SK-N-SH (cell line): ENCODE results near the gene PSMB11. TPM values are rescaled to one million over a fixed set of nuclear protein-coding genes. Genes with fewer than 3 reads are reported as not detected.

Experiments used
- CTCF ChIA-PET: fragments of 300-600, 350-600 bp; formaldehyde crosslinking; extraction: SDS; loops from one replicate; lab custom pipeline; 2021; lab: Yijun Ruan, JAX
- POLR2A ChIA-PET: fragments of 350-600 bp; sonication (Branson Sonifier 250); formaldehyde crosslinking; extraction: SDS; loops from one replicate; lab custom pipeline; 2020; ENCODE audit warnings: antibody characterized with exemption, inconsistent platforms; lab: Yijun Ruan, JAX
- DNase-seq: peaks from one replicate; pipeline ENCODE4 v3.0.0; 2012
- H2AFZ ChIP-seq: fragments of 200-600 bp; sonication (generic); 2 replicates; pipeline ENCODE4 v1.8.1; 2016; ENCODE audit warnings: antibody characterized with exemption, mild to moderate bottlenecking, low read depth
- H3F3A ChIP-seq: fragments of 200-600 bp; sonication (generic); replicated peaks from 2 replicates; pipeline ENCODE3; 2016; ENCODE audit warnings: antibody characterized with exemption, mild to moderate bottlenecking; ENCODE audit not compliant: insufficient read depth
- H3K27ac ChIP-seq, 2 experiments: fragments of 200-500 bp in 1 of 2; fragments of 200-600 bp in 1 of 2; sonication (Bioruptor generic) in 1 of 2; sonication (generic), shearing (Covaris generic) in 1 of 2; 2 replicates each; pipeline versions ENCODE4 v1.5.1 to v1.6.1; 2014 to 2016; ENCODE audit warnings: low read depth in 2 of 2, inconsistent platforms in 1 of 2, low read length in 1 of 2, mild to moderate bottlenecking in 1 of 2, mixed read lengths in 1 of 2
- H3K27me3 ChIP-seq: fragments of 200-600 bp; sonication (generic), shearing (Covaris generic); 2 replicates; pipeline ENCODE4 v1.6.1; 2016; ENCODE audit warnings: mixed run types; ENCODE audit not compliant: insufficient read depth
- H3K36me3 ChIP-seq, 2 experiments: fragments of 200-500 bp in 1 of 2; fragments of 200-600 bp in 1 of 2; sonication (Bioruptor generic) in 1 of 2; sonication (generic) in 1 of 2; replicated peaks in 1 of 2; 2 replicates each; pipeline versions ENCODE3 to v1.5.1; 2014 to 2016; ENCODE audit warnings: low read length in 1 of 2, mild to moderate bottlenecking in 1 of 2; ENCODE audit not compliant: insufficient read depth in 2 of 2, control insufficient read depth in 1 of 2
- H3K4me1 ChIP-seq, 2 experiments: fragments of 200-500 bp in 1 of 2; fragments of 200-600 bp in 1 of 2; sonication (Bioruptor generic) in 1 of 2; sonication (generic), shearing (Covaris generic) in 1 of 2; 2 replicates each; pipeline versions ENCODE4 v1.5.1 to v1.6.1; 2014 to 2016; ENCODE audit warnings: low read depth in 1 of 2, low read length in 1 of 2, mixed run types in 1 of 2; ENCODE audit not compliant: insufficient read depth in 2 of 2, control insufficient read depth in 1 of 2
- H3K4me2 ChIP-seq: fragments of 200-600 bp; sonication (generic), shearing (Covaris generic); 2 replicates; pipeline ENCODE4 v1.6.1; 2017; ENCODE audit warnings: mixed run types
- H3K4me3 ChIP-seq, 2 experiments: fragments of 200-500 bp in 1 of 2; fragments of 200-600 bp in 1 of 2; sonication (Bioruptor generic) in 1 of 2; sonication (generic), shearing (Covaris generic) in 1 of 2; 2 replicates each; pipeline versions ENCODE4 v1.5.1 to v1.8.1; 2014 to 2016; ENCODE audit warnings: low read depth in 2 of 2, inconsistent platforms in 1 of 2, low read length in 1 of 2, mild to moderate bottlenecking in 1 of 2, mixed read lengths in 1 of 2, moderate library complexity in 1 of 2
- H3K79me2 ChIP-seq: fragments of 200-600 bp; sonication (generic); 2 replicates; pipeline ENCODE4 v1.8.1; 2017; ENCODE audit warnings: mild to moderate bottlenecking; ENCODE audit not compliant: insufficient read depth
- H3K9ac ChIP-seq: fragments of 200-600 bp; sonication (generic); 2 replicates; pipeline ENCODE4 v1.6.1; 2017; ENCODE audit warnings: mixed run types
- H3K9me2 ChIP-seq: fragments of 200-600 bp; sonication (generic); 2 replicates; pipeline ENCODE4 v1.6.1; 2017; ENCODE audit warnings: mixed run types
- H3K9me3 ChIP-seq: fragments of 200-600 bp; sonication (generic); 2 replicates; pipeline ENCODE4 v1.6.1; 2017; ENCODE audit warnings: mixed run types, mild to moderate bottlenecking, moderate library complexity
- H4K20me1 ChIP-seq: fragments of 200-600 bp; sonication (generic); 2 replicates; pipeline ENCODE4 v1.6.1; 2017; ENCODE audit warnings: mild to moderate bottlenecking, mixed run types; ENCODE audit not compliant: insufficient read depth
- CHD2 ChIP-seq: fragments of 150-350 bp; IDR thresholded peaks from 2 replicates; pipeline ENCODE4 v1.6.1; 2018; ENCODE audit warnings: low read length; ENCODE audit not compliant: partially characterized antibody
- CTCF ChIP-seq: fragments of 200-600 bp; sonication (generic); IDR thresholded peaks from 2 replicates; pipeline ENCODE4 v1.6.1; 2017; ENCODE audit warnings: antibody characterized with exemption, mild to moderate bottlenecking, moderate library complexity
- ELF1 ChIP-seq: IDR thresholded peaks from 2 replicates; pipeline ENCODE4 v1.4.0; 2012
- EZH2phosphoT487 ChIP-seq: fragments of 200-600 bp; sonication (generic); IDR thresholded peaks from 2 replicates; pipeline ENCODE4 v1.6.1; 2017; ENCODE audit warnings: low read depth, mixed run types, mild to moderate bottlenecking, antibody characterized with exemption, moderate library complexity, borderline replicate concordance
- FOXM1 ChIP-seq: IDR thresholded peaks from 2 replicates; pipeline ENCODE4 v1.4.0; 2012; ENCODE audit warnings: low read depth, mild to moderate bottlenecking
- GATA2 ChIP-seq: sonication (generic); formaldehyde crosslinking; IDR thresholded peaks from 2 replicates; pipeline ENCODE4 v1.5.0; 2020; ENCODE audit warnings: mild to moderate bottlenecking, missing genetic modification reagents
- IRF3 ChIP-seq: fragments of 150-350 bp; IDR thresholded peaks from 2 replicates; pipeline ENCODE4 v1.6.1; 2016; ENCODE audit warnings: mild to moderate bottlenecking, low read depth, low read length
- JUND ChIP-seq: IDR thresholded peaks from 2 replicates; pipeline ENCODE4 v1.4.0; 2012
- MAX ChIP-seq: IDR thresholded peaks from 2 replicates; pipeline ENCODE4 v1.4.0; 2012; ENCODE audit warnings: low read depth
- NRF1 ChIP-seq: IDR thresholded peaks from 2 replicates; pipeline ENCODE4 v1.6.1; 2012; ENCODE audit warnings: low read depth, mild to moderate bottlenecking, low read length
- POLR2AphosphoS5 ChIP-seq: IDR thresholded peaks from 2 replicates; pipeline ENCODE4 v1.6.1; 2012; ENCODE audit warnings: low read depth, low read length
- RAD21 ChIP-seq: IDR thresholded peaks from 2 replicates; pipeline ENCODE4 v1.6.1; 2012; ENCODE audit warnings: mild to moderate bottlenecking, low read length
- REST ChIP-seq: IDR thresholded peaks from 2 replicates; pipeline ENCODE4 v1.6.1; 2012; ENCODE audit warnings: mild to moderate bottlenecking, low read depth, low read length, moderate library complexity
- RXRA ChIP-seq: IDR thresholded peaks from 2 replicates; pipeline ENCODE4 v1.4.0; 2012; ENCODE audit warnings: low read depth, mild to moderate bottlenecking, borderline replicate concordance
- SIN3A ChIP-seq: IDR thresholded peaks from 2 replicates; pipeline ENCODE4 v1.6.1; 2012; ENCODE audit warnings: low read depth, mild to moderate bottlenecking, low read length, moderate library complexity, borderline replicate concordance
- SMC3 ChIP-seq: IDR thresholded peaks from 2 replicates; pipeline ENCODE4 v1.6.1; 2012; ENCODE audit warnings: low read depth, low read length, improper control_type of control experiment
- TAF1 ChIP-seq: IDR thresholded peaks from 2 replicates; pipeline ENCODE4 v1.6.1; 2012; ENCODE audit warnings: low read depth, mild to moderate bottlenecking, low read length, moderate library complexity, borderline replicate concordance
- TCF12 ChIP-seq: IDR thresholded peaks from 2 replicates; pipeline ENCODE4 v1.4.0; 2012
- YY1 ChIP-seq: IDR thresholded peaks from 2 replicates; pipeline ENCODE4 v1.4.0; 2012; ENCODE audit warnings: low read depth, mild to moderate bottlenecking
- ZBTB33 ChIP-seq: IDR thresholded peaks from 2 replicates; pipeline ENCODE4 v1.4.0; 2012; ENCODE audit warnings: low read depth, borderline replicate concordance
- WGBS: methylation state at CpG from one replicate; pipeline ENCODE4 v1.1.6; 2017; ENCODE audit warnings: low lambda C conversion rate; 5-methylcytosine and 5-hydroxymethylcytosine counted together
- polyA plus RNA-seq, 3 experiments: library from polyadenylated mRNA; depleted of rRNA; stranded (reverse); fragments of >200 nt; gene quantifications; 2 replicates each; pipeline ENCODE4 v1.2.3, GENCODE V29; 2012

PSMB11 gene
- polyA plus RNA-seq, 1 of the 3 experiments (the other 2 are of a cell fraction): not detected

GRCh38 chr14:23033251-23033727, 8.7 kb upstream of the PSMB11 start:
- DNase-seq: no peak
- CTCF ChIA-PET: interaction anchor here (1.1 to 6.3 kb wide), 11 partner anchors 10 to 77 kb away, joined by 3 to 22 read pairs (median 6); partner anchors contain the start of gene HAUS4
- Histone ChIP-seq H3K27ac (peak overlapping the region in 1 of 2 experiments; percentile 94; a peak in 1 of 4 replicates), H3K4me3 (peak overlapping the region; percentile 72 to 94; a peak in 1 of 4 replicates), H3K79me2 (peaks cover 58% of the 10 kb centered on the region), H3K9ac (peak overlapping the region; percentile 99; the same call in 1 of the 2 replicates), H3K27me3 (no peaks in the 10 kb centered on the region), H3K4me2 (peak overlapping the region; percentile 91), H3F3A (peaks cover 6% of the 10 kb centered on the region), H3K36me3 (peaks cover 22 to 43% of the 10 kb centered on the region in 2 experiments), H4K20me1 (no peaks in the 10 kb centered on the region), H3K9me3 (no peaks in the 10 kb centered on the region), H3K9me2 (no peaks in the 10 kb centered on the region), H2AFZ (no peak overlapping the region), H3K4me1 (peaks cover 9 to 22% of the 10 kb centered on the region in 2 experiments; a peak in 3 of 4 replicates)
- no peak for TF ChIP-seq ZBTB33
- TF ChIP-seq NRF1: no peak
- TF ChIP-seq EZH2phosphoT487: no peak
- no peak for TF ChIP-seq GATA2 (CRISPR knock-in tag)
- no peak for TF ChIP-seq REST
- no peak for TF ChIP-seq IRF3
- no peak for TF ChIP-seq CTCF
- TF ChIP-seq JUND: no peak
- no peak for TF ChIP-seq ELF1
- no peak for TF ChIP-seq CHD2
- no peak for TF ChIP-seq FOXM1
- no peak for TF ChIP-seq YY1
- TF ChIP-seq TCF12: no peak
- no peak for TF ChIP-seq MAX
- no peak for TF ChIP-seq POLR2AphosphoS5
- no peak for TF ChIP-seq RXRA
- TF ChIP-seq SMC3: no peak
- TF ChIP-seq SIN3A: no peak
- TF ChIP-seq RAD21: no peak
- no peak for TF ChIP-seq TAF1
- WGBS: 98% methylated on average over 10 of the region's 10 CpGs
- POLR2A ChIA-PET: interaction anchor here (0.6 to 1.4 kb wide), 3 partner anchors 10 to 26 kb away, joined by 3 to 5 read pairs (median 3); no protein-coding TSS in a partner anchor
